Stimulated activated CD4-positive, alpha-beta T cell treated with anti-CD3 and anti-CD28 coated beads, Interleukin-1b, Interleukin-23, amount 100 ng/mL, for 48 hours (primary cell): ENCODE measurements around the gene LSM4.

ENCODE experiments used
- DNase-seq: peaks from one replicate; pipeline ENCODE4 v3.0.0-alpha.2; 2020

Gene LSM4

GRCh38 chr19:18291590-18292461 is 31.1 kb downstream of the LSM4 start:
- peak; percentile 90 for DNase-seq

- no peak for DNase-seq
Measured at GRCh38 chr19:18291019-18291524, 31.8 kb downstream of the LSM4 start.

GRCh38 chr19:18290302-18291018 is 32.4 kb downstream of the LSM4 start:
- DNase-seq, result peak; percentile 97

- no peak for DNase-seq
Measured at GRCh38 chr19:18289471-18290301, 33.2 kb downstream of the LSM4 start.

GRCh38 chr19:18287836-18288772 is 34.8 kb downstream of the LSM4 start:
- no peak for DNase-seq

- DNase-seq, result no peak
Measured at GRCh38 chr19:18286973-18287635, 35.8 kb downstream of the LSM4 start.

GRCh38 chr19:18284712-18285360 is 38.0 kb downstream of the LSM4 start:
- DNase-seq, result peak; percentile 66

- no peak for DNase-seq
Measured at GRCh38 chr19:18283338-18283737, 39.5 kb downstream of the LSM4 start.

GRCh38 chr19:18282788-18283141 is 40.1 kb downstream of the LSM4 start:
- peak; percentile 32 for DNase-seq

GRCh38 chr19:18282021-18282787 is 40.7 kb downstream of the LSM4 start:
- DNase-seq, result peak; percentile 39

- peak; percentile 96 for DNase-seq
Measured at GRCh38 chr19:18281082-18282020, 41.5 kb downstream of the LSM4 start, which contains the start of gene JUND. TSS of gene JUND (minus strand) at chr19:18281622. CDS start at chr19:18281484, 138 bp downstream.

- peak; percentile 80 for DNase-seq
Measured at GRCh38 chr19:18280247-18281081, 42.4 kb downstream of the LSM4 start.

GRCh38 chr19:18279516-18280246 is 43.2 kb downstream of the LSM4 start:
- peak; percentile 92 for DNase-seq

- no peak for DNase-seq
Measured at GRCh38 chr19:18279266-18279515, 43.7 kb downstream of the LSM4 start.

- peak; percentile 61 for DNase-seq
Measured at GRCh38 chr19:18278521-18279265, 44.2 kb downstream of the LSM4 start.

GRCh38 chr19:18274781-18275356 is 48.0 kb downstream of the LSM4 start:
- DNase-seq, result no peak
